HG02870 (cell line): ENCODE data around the gene PRDM10.
"Not testable (repeated sequence)": the region's sequence is repeated elsewhere in the genome, so short reads cannot be mapped to it uniquely, and the experiment has no call there.

Experiments
- ATAC-seq: cut with Tn5 transposase; IDR thresholded peaks from one replicate; pipeline ENCODE4 v1.9.1; 2021; ENCODE audit warnings: mild to moderate bottlenecking, moderate library complexity; ENCODE audit not compliant: unreplicated experiment

PRDM10 gene

GRCh38 chr11:129905402-129905801 lies 97.2 kb downstream of the PRDM10 start:
- ATAC-seq = no peak

GRCh38 chr11:129896062-129896461 lies 106.6 kb downstream of the PRDM10 start:
- ATAC-seq = no peak

GRCh38 chr11:129895126-129896041 lies 107.3 kb downstream of the PRDM10 start, which contains the start of gene NFRKB:
Gene NFRKB, minus strand, starts transcription at chr11:129895578. Its CDS starts 2,729 bp downstream, at chr11:129892849.
- ATAC-seq = peak; percentile 87

GRCh38 chr11:129894278-129895125 lies 108.1 kb downstream of the PRDM10 start:
- no peak for ATAC-seq

GRCh38 chr11:129888451-129888850 lies 114.2 kb downstream of the PRDM10 start:
- ATAC-seq = no peak

- ATAC-seq = no peak
Observed at GRCh38 chr11:129885381-129885780, 117.3 kb downstream of the PRDM10 start.

- no peak for ATAC-seq
Observed at GRCh38 chr11:129884581-129884980, 118.1 kb downstream of the PRDM10 start.

- ATAC-seq = no peak
Observed at GRCh38 chr11:129881570-129882170, 121.0 kb downstream of the PRDM10 start.

GRCh38 chr11:129880311-129880710 lies 122.3 kb downstream of the PRDM10 start:
- ATAC-seq = no peak

- no peak for ATAC-seq
Observed at GRCh38 chr11:129871914-129872313, 130.7 kb downstream of the PRDM10 start.

- ATAC-seq = not testable (repeated sequence)
Observed at GRCh38 chr11:129868626-129869025, 134.0 kb downstream of the PRDM10 start.

GRCh38 chr11:129866311-129866710 lies 136.3 kb downstream of the PRDM10 start:
- ATAC-seq = no peak

GRCh38 chr11:129865701-129866100 lies 136.9 kb downstream of the PRDM10 start:
- ATAC-seq = no peak

- no peak for ATAC-seq
Observed at GRCh38 chr11:129864811-129865210, 137.8 kb downstream of the PRDM10 start.

- ATAC-seq = no peak
Observed at GRCh38 chr11:129861702-129862522, 140.7 kb downstream of the PRDM10 start.

GRCh38 chr11:129856036-129856435 lies 146.6 kb downstream of the PRDM10 start:
- ATAC-seq = no peak

GRCh38 chr11:129855086-129855485 lies 147.5 kb downstream of the PRDM10 start:
- no peak for ATAC-seq

- no peak for ATAC-seq
Observed at GRCh38 chr11:129854232-129854805, 148.3 kb downstream of the PRDM10 start.

GRCh38 chr11:129853518-129854231 lies 149.0 kb downstream of the PRDM10 start:
- no peak for ATAC-seq
